ENCODE measurements around the gene TEX14.

GRCh38 chr17:58534331-58534730 lies 157.5 kb downstream of the TEX14 start:
- TF ChIP-seq, protein P1, sequence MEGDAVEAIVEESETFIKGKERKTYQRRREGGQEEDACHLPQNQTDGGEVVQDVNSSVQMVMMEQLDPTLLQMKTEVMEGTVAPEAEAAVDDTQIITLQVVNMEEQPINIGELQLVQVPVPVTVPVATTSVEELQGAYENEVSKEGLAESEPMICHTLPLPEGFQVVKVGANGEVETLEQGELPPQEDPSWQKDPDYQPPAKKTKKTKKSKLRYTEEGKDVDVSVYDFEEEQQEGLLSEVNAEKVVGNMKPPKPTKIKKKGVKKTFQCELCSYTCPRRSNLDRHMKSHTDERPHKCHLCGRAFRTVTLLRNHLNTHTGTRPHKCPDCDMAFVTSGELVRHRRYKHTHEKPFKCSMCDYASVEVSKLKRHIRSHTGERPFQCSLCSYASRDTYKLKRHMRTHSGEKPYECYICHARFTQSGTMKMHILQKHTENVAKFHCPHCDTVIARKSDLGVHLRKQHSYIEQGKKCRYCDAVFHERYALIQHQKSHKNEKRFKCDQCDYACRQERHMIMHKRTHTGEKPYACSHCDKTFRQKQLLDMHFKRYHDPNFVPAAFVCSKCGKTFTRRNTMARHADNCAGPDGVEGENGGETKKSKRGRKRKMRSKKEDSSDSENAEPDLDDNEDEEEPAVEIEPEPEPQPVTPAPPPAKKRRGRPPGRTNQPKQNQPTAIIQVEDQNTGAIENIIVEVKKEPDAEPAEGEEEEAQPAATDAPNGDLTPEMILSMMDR (IDR thresholded peaks at IDR 0.05): peak in 1 of 4 donors; percentile 18
- TF ChIP-seq POLR2A (IDR thresholded peaks at IDR 0.05): no peak
